ENCODE results near the gene PELI2. TPM values are rescaled to one million over a fixed set of nuclear protein-coding genes. Genes with fewer than 3 reads are reported as not detected.

The PELI2 gene
- total and polyA plus RNA-seq, 3 experiments from 2014 or later = 1.0 to 3.3 (median 2.7) TPM

- peaks cover 0 to 4% of the 10 kb centered on the region in 2 donors for H3K27me3 Mint-ChIP-seq
- POLR2A ChIA-PET = no interaction called here
- no peak overlapping the region for H3K4me3 Mint-ChIP-seq
- no peak overlapping the region for H3K27ac ChIP-seq (ENCODE audit: low read depth, low read length)
- H3K27me3 ChIP-seq (ENCODE audit: insufficient read depth, low read length, poor library complexity, severe bottlenecking) = no peaks in the 10 kb centered on the region
- H3K9me3 Mint-ChIP-seq = no peaks in the 10 kb centered on the region
- H3K36me3 ChIP-seq (ENCODE audit: insufficient read depth, low read length) = no peaks in the 10 kb centered on the region
- H3K4me1 Mint-ChIP-seq = no peaks in the 10 kb centered on the region
- CTCF ChIA-PET = no interaction called here
- H3K4me1 ChIP-seq (ENCODE audit: insufficient read depth, low read length) = no peaks in the 10 kb centered on the region
- peaks cover 8 to 25% (median 11%) of the 10 kb centered on the region in 3 donors for H3K36me3 Mint-ChIP-seq
- no peak for DNase-seq
- H3K4me3 ChIP-seq (ENCODE audit: low read length) = no peak overlapping the region
- H3K27ac Mint-ChIP-seq = no peak overlapping the region
- H3K9me3 ChIP-seq (ENCODE audit: low read length) = no peaks in the 10 kb centered on the region
Observed at GRCh38 chr14:56295743-56296142, 177.5 kb downstream of the PELI2 start.

DNA sequence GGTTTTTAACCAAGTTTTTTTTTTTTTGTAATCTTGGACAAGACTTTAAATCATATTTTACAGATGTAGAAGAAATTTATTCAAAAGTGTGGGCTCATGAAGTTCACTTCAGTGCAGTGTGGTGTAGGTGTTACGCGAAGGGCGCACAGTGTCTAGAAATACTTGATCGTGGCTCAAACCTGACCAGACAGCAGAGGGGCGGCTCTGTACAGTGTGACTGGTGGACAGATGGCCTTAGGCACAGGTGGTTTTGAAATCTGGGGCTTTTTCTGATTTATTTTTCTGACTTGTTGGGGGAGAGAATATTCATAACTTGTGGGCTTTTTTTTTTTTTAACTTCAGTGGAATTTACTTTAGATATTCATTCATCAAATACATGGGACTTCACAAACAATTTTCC lies 179.2 kb downstream of the PELI2 start:
- Mint-ChIP-seq H3K36me3 (peaks cover 6 to 23% (median 13%) of the 10 kb centered on the region in 3 donors), H3K27me3 (peaks cover 0 to 4% of the 10 kb centered on the region in 2 donors), H3K27ac (no peak overlapping the region), H3K9me3 (no peaks in the 10 kb centered on the region), H3K4me3 (no peak overlapping the region), H3K4me1 (no peaks in the 10 kb centered on the region)
- H3K4me1 ChIP-seq (ENCODE audit: insufficient read depth, low read length) = no peaks in the 10 kb centered on the region
- H3K36me3 ChIP-seq (ENCODE audit: insufficient read depth, low read length) = no peaks in the 10 kb centered on the region
- DNase-seq = no peak
- CTCF ChIA-PET = no interaction called here
- POLR2A ChIA-PET = no interaction called here
- no peak overlapping the region for H3K4me3 ChIP-seq (ENCODE audit: low read length)
- H3K27ac ChIP-seq (ENCODE audit: low read depth, low read length) = no peak overlapping the region
- no peaks in the 10 kb centered on the region for H3K27me3 ChIP-seq (ENCODE audit: insufficient read depth, low read length, poor library complexity, severe bottlenecking)
- no peaks in the 10 kb centered on the region for H3K9me3 ChIP-seq (ENCODE audit: low read length)

DNA sequence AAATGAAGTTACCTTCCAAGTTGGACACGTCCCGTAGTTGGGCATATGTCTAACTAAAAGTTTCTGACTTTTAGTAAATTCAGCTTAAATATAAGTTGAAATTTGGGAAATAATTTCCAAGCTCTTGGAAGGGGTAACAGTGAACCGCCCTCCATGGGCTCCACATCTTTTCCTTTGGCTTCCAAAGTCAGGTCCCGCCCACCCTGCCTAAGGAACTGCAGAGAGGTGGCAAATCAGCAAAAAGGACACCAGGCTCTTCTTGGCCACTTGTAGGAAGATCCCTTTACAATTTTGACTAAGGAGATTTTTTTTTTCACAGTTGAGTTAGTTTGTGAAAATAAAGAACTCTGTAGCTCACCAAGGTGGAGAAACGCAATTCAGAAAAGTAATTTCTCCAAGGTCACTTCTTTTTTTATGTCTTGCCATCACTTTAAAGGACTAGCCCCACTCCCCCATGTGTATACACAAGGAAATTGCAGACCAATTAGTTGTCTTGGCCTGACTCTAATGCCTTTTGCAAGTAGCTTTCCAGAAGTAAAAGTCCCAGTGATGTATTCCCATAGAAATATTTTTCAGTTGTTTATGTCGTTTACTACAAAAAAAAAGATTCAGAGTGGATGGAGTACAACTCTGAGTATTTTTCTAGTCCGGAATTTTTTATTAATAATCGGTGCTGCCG lies 181.2 kb downstream of the PELI2 start:
- Mint-ChIP-seq H3K27me3 (peaks cover 0 to 4% of the 10 kb centered on the region in 2 donors), H3K9me3 (no peaks in the 10 kb centered on the region), H3K4me3 (no peak overlapping the region), H3K36me3 (peaks cover 6 to 21% (median 14%) of the 10 kb centered on the region in 3 donors), H3K4me1 (no peaks in the 10 kb centered on the region), H3K27ac (no peak overlapping the region)
- H3K9me3 ChIP-seq (ENCODE audit: low read length) = no peaks in the 10 kb centered on the region
- no peak for DNase-seq
- ChIA-PET POLR2A (no interaction called here), CTCF (no interaction called here)
- no peak overlapping the region for H3K27ac ChIP-seq (ENCODE audit: low read depth, low read length)
- H3K4me3 ChIP-seq (ENCODE audit: low read length) = no peak overlapping the region
- no peaks in the 10 kb centered on the region for H3K36me3 ChIP-seq (ENCODE audit: insufficient read depth, low read length)
- H3K4me1 ChIP-seq (ENCODE audit: insufficient read depth, low read length) = no peaks in the 10 kb centered on the region
- no peaks in the 10 kb centered on the region for H3K27me3 ChIP-seq (ENCODE audit: insufficient read depth, low read length, poor library complexity, severe bottlenecking)

- CTCF ChIA-PET = no interaction called here
Observed at GRCh38 chr14:56300495-56300894, 182.3 kb downstream of the PELI2 start.

GRCh38 chr14:56304456-56304855 lies 186.2 kb downstream of the PELI2 start:
- H3K27me3 Mint-ChIP-seq = peaks cover 0 to 2% of the 10 kb centered on the region in 2 donors
- Histone ChIP-seq H3K9me3 (ENCODE audit: low read length) (no peaks in the 10 kb centered on the region), H3K27ac (ENCODE audit: low read depth, low read length) (no peak overlapping the region), H3K27me3 (ENCODE audit: insufficient read depth, low read length, poor library complexity, severe bottlenecking) (no peaks in the 10 kb centered on the region), H3K4me1 (ENCODE audit: insufficient read depth, low read length) (no peaks in the 10 kb centered on the region), H3K4me3 (ENCODE audit: low read length) (no peak overlapping the region), H3K36me3 (ENCODE audit: insufficient read depth, low read length) (no peaks in the 10 kb centered on the region)
- H3K4me3 Mint-ChIP-seq = no peak overlapping the region
- no peaks in the 10 kb centered on the region for H3K4me1 Mint-ChIP-seq
- no peak for DNase-seq
- CTCF ChIA-PET = no interaction called here
- H3K27ac Mint-ChIP-seq = no peak overlapping the region
- POLR2A ChIA-PET = no interaction called here
- no peaks in the 10 kb centered on the region for H3K9me3 Mint-ChIP-seq
- peaks cover 0 to 10% (median 0%) of the 10 kb centered on the region in 3 donors for H3K36me3 Mint-ChIP-seq

More at GRCh38 chr14:56300495-56300894, 182.3 kb downstream of the PELI2 start:
- H3K36me3 Mint-ChIP-seq = peaks cover 4 to 18% (median 17%) of the 10 kb centered on the region in 3 donors
- H3K27me3 Mint-ChIP-seq = peaks cover 0 to 3% of the 10 kb centered on the region in 2 donors
- no peaks in the 10 kb centered on the region for H3K27me3 ChIP-seq (ENCODE audit: insufficient read depth, low read length, poor library complexity, severe bottlenecking)
- no peak for DNase-seq
- no peaks in the 10 kb centered on the region for H3K9me3 Mint-ChIP-seq
- no peaks in the 10 kb centered on the region for H3K4me1 Mint-ChIP-seq
- H3K27ac Mint-ChIP-seq = no peak overlapping the region
- no peak overlapping the region for H3K27ac ChIP-seq (ENCODE audit: low read depth, low read length)
- H3K9me3 ChIP-seq (ENCODE audit: low read length) = no peaks in the 10 kb centered on the region
- no peaks in the 10 kb centered on the region for H3K36me3 ChIP-seq (ENCODE audit: insufficient read depth, low read length)
- H3K4me1 ChIP-seq (ENCODE audit: insufficient read depth, low read length) = no peaks in the 10 kb centered on the region
- no peak overlapping the region for H3K4me3 Mint-ChIP-seq
- POLR2A ChIA-PET = no interaction called here
- H3K4me3 ChIP-seq (ENCODE audit: low read length) = no peak overlapping the region

- Mint-ChIP-seq H3K36me3 (peaks cover 0 to 15% (median 0%) of the 10 kb centered on the region in 3 donors), H3K9me3 (no peaks in the 10 kb centered on the region), H3K27ac (no peak overlapping the region), H3K27me3 (peaks cover 0 to 2% of the 10 kb centered on the region in 2 donors), H3K4me3 (no peak overlapping the region), H3K4me1 (no peaks in the 10 kb centered on the region)
- DNase-seq = no peak
- no peaks in the 10 kb centered on the region for H3K4me1 ChIP-seq (ENCODE audit: insufficient read depth, low read length)
- H3K27ac ChIP-seq (ENCODE audit: low read depth, low read length) = no peak overlapping the region
- H3K36me3 ChIP-seq (ENCODE audit: insufficient read depth, low read length) = no peaks in the 10 kb centered on the region
- no peaks in the 10 kb centered on the region for H3K27me3 ChIP-seq (ENCODE audit: insufficient read depth, low read length, poor library complexity, severe bottlenecking)
- H3K4me3 ChIP-seq (ENCODE audit: low read length) = no peak overlapping the region
- CTCF ChIA-PET = no interaction called here
- POLR2A ChIA-PET = no interaction called here
- no peaks in the 10 kb centered on the region for H3K9me3 ChIP-seq (ENCODE audit: low read length)
Observed at GRCh38 chr14:56309198-56309597, 191.0 kb downstream of the PELI2 start.

DNA sequence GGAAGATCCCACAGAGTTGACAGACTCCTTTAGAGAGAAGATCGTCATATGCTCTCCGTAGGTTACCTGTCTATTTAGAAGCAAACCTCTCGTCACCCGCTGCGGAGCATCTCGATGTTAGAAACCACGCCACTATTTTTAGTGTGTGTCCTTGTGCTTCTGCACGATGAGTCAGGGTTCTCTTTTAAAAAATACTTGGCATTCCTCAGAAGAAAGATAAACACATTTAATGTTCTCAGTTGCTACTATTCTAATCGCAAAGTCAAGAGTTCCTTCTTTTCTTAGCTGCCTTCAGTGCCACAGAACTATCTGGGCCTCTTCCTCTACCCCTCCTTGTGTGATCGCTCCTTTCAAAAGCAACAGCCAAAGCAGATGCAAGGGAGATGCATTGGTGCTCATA lies 192.4 kb downstream of the PELI2 start:
- POLR2A ChIA-PET = no interaction called here

DNA sequence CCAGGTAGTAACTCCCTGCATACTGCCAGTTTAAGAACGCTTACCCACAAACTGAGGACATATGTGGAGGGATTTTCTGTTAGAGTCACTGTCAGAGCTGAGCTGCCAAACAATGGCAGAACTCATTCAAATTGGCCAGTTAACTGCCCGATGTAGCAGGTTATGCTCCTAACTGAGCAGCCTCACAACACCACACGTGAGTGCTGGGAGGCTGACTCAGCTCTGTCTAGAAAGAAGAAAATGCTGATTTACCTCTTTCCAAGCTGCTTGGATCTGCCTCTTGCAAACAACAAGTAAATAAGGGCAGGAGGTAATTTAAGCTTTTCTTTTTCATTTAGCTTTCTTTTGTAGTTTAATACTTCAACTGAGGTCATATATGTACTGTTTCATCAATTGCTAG lies 195.6 kb downstream of the PELI2 start:
- Histone ChIP-seq H3K4me3 (ENCODE audit: low read length) (no peak overlapping the region), H3K4me1 (ENCODE audit: insufficient read depth, low read length) (no peaks in the 10 kb centered on the region), H3K36me3 (ENCODE audit: insufficient read depth, low read length) (no peaks in the 10 kb centered on the region), H3K27me3 (ENCODE audit: insufficient read depth, low read length, poor library complexity, severe bottlenecking) (no peaks in the 10 kb centered on the region), H3K9me3 (ENCODE audit: low read length) (no peaks in the 10 kb centered on the region), H3K27ac (ENCODE audit: low read depth, low read length) (no peak overlapping the region)
- Mint-ChIP-seq H3K4me1 (no peaks in the 10 kb centered on the region), H3K27ac (no peak overlapping the region), H3K36me3 (peaks cover 0 to 21% (median 1%) of the 10 kb centered on the region in 3 donors), H3K4me3 (no peak overlapping the region), H3K9me3 (peaks cover 0 to 2% (median 0%) of the 10 kb centered on the region in 5 donors), H3K27me3 (peaks cover 0 to 5% of the 10 kb centered on the region in 2 donors)
- ChIA-PET POLR2A (no interaction called here), CTCF (no interaction called here)
- DNase-seq = no peak

More for the DNA sequence above, 192.4 kb downstream of the PELI2 start:
- Histone ChIP-seq H3K36me3 (ENCODE audit: insufficient read depth, low read length) (no peaks in the 10 kb centered on the region), H3K27me3 (ENCODE audit: insufficient read depth, low read length, poor library complexity, severe bottlenecking) (no peaks in the 10 kb centered on the region), H3K4me1 (ENCODE audit: insufficient read depth, low read length) (no peaks in the 10 kb centered on the region), H3K4me3 (ENCODE audit: low read length) (no peak overlapping the region), H3K27ac (ENCODE audit: low read depth, low read length) (no peak overlapping the region), H3K9me3 (ENCODE audit: low read length) (no peaks in the 10 kb centered on the region)
- H3K4me3 Mint-ChIP-seq = no peak overlapping the region
- H3K27ac Mint-ChIP-seq = no peak overlapping the region
- DNase-seq = no peak
- H3K27me3 Mint-ChIP-seq = peaks cover 0 to 4% of the 10 kb centered on the region in 2 donors
- H3K4me1 Mint-ChIP-seq = no peaks in the 10 kb centered on the region
- CTCF ChIA-PET = no interaction called here
- no peaks in the 10 kb centered on the region for H3K9me3 Mint-ChIP-seq
- peaks cover 0 to 16% (median 0%) of the 10 kb centered on the region in 3 donors for H3K36me3 Mint-ChIP-seq
